ENCODE measurements around the gene ZFYVE28.

GRCh38 chr4:2438822-2439718, 20.6 kb upstream of the ZFYVE28 start:
- TF ChIP-seq ZNF274 (IDR thresholded peaks at IDR 0.05; ENCODE audit: low read depth, low read length) (no peak), YY1 (IDR thresholded peaks at IDR 0.05; ENCODE audit: insufficient read depth, insufficient read length) (no peak), SUZ12 (IDR thresholded peaks at IDR 0.05; ENCODE audit: extremely low read depth, insufficient read depth, insufficient read length) (no peak)
